HG03520 (cell line): ENCODE data around the gene KRTAP1-4.
"Not testable (repeated sequence)": the region's sequence is repeated elsewhere in the genome, so short reads cannot be mapped to it uniquely, and the experiment has no call there.

Source experiments
- ATAC-seq: cut with Tn5 transposase; IDR thresholded peaks from one replicate; pipeline ENCODE4 v1.9.1; 2021; ENCODE audit warnings: mild to moderate bottlenecking, moderate library complexity; ENCODE audit not compliant: unreplicated experiment

KRTAP1-4 gene

GRCh38 chr17:41029633-41030245 is at the start of gene KRTAP1-4:
TSS of gene KRTAP1-4 (minus strand) at chr17:41030195. CDS start at chr17:41030078, 117 bp downstream.
- ATAC-seq, result no peak

GRCh38 chr17:41076788-41077187 is 46.8 kb upstream of the KRTAP1-4 start:
- no peak for ATAC-seq

GRCh38 chr17:41073676-41074075 is 43.7 kb upstream of the KRTAP1-4 start:
- ATAC-seq, result no peak

- no peak for ATAC-seq
These were observed 41.8 kb upstream of the KRTAP1-4 start for GRCh38 chr17:41071606-41072360.

- ATAC-seq, result no peak
These were observed 39.0 kb upstream of the KRTAP1-4 start for GRCh38 chr17:41069031-41069430.

- ATAC-seq, result no peak
These were observed 37.3 kb upstream of the KRTAP1-4 start for GRCh38 chr17:41067281-41067680.

- no peak for ATAC-seq
These were observed 36.0 kb upstream of the KRTAP1-4 start, which contains the start of gene KRTAP2-4 for GRCh38 chr17:41065829-41066624. TSS of gene KRTAP2-4 (minus strand) at chr17:41065879. CDS start at chr17:41065845, 34 bp downstream.

- not testable (repeated sequence) for ATAC-seq
These were observed 35.2 kb upstream of the KRTAP1-4 start for GRCh38 chr17:41065016-41065689.

- no peak for ATAC-seq
These were observed 34.3 kb upstream of the KRTAP1-4 start for GRCh38 chr17:41064301-41064700.

GRCh38 chr17:41063449-41063848 is 33.5 kb upstream of the KRTAP1-4 start:
- no peak for ATAC-seq

- no peak for ATAC-seq
These were observed 32.0 kb upstream of the KRTAP1-4 start for GRCh38 chr17:41061964-41062363.

- ATAC-seq, result no peak
These were observed 30.1 kb upstream of the KRTAP1-4 start, which contains the start of gene KRTAP2-3 for GRCh38 chr17:41060052-41060604. TSS of gene KRTAP2-3 (minus strand) at chr17:41060114. CDS start at chr17:41060050, 64 bp downstream.

GRCh38 chr17:41059276-41060051 is 29.5 kb upstream of the KRTAP1-4 start:
- ATAC-seq, result not testable (repeated sequence)

GRCh38 chr17:41058741-41059140 is 28.7 kb upstream of the KRTAP1-4 start:
- no peak for ATAC-seq

GRCh38 chr17:41057547-41057946 is 27.6 kb upstream of the KRTAP1-4 start:
- ATAC-seq, result no peak

- not testable (repeated sequence) for ATAC-seq
These were observed 25.1 kb upstream of the KRTAP1-4 start, which contains the start of gene KRTAP2-2 for GRCh38 chr17:41055130-41055529. TSS of gene KRTAP2-2 (minus strand) at chr17:41055230. CDS start at chr17:41055211, 19 bp downstream.

GRCh38 chr17:41054556-41054955 is 24.6 kb upstream of the KRTAP1-4 start:
- ATAC-seq, result not testable (repeated sequence)

- no peak for ATAC-seq
These were observed 24.0 kb upstream of the KRTAP1-4 start for GRCh38 chr17:41054025-41054424.

- no peak for ATAC-seq
These were observed 22.6 kb upstream of the KRTAP1-4 start for GRCh38 chr17:41052566-41052965.

GRCh38 chr17:41049110-41049509 is 19.1 kb upstream of the KRTAP1-4 start:
- ATAC-seq, result no peak
